ENCODE measurements around the gene TMEM256. TPM values are rescaled to one million over a fixed set of nuclear protein-coding genes. Genes with fewer than 3 reads are reported as not detected.
A peak's percentile ranks its signal among the peaks of the same experiment; 100 is the strongest.

The TMEM256 gene
- polyA plus RNA-seq, 2 of the 4 experiments (the other 2 are of a cell fraction) = 127 to 164 TPM

GRCh38 chr17:7419819-7420610 lies 16.1 kb upstream of the TMEM256 start, which contains the start of gene SPEM1:
Gene SPEM1, plus strand, starts transcription at chr17:7420324. Its CDS starts 61 bp downstream, at chr17:7420385.
- ChIA-PET CTCF (interaction anchor here (1.2 to 3.3 kb wide), 10 partner anchors 9 to 141 kb away, joined by 3 to 18 read pairs (median 6); partner anchors contain the start of genes SENP3 and TMEM95), POLR2A (interaction anchor here (0.6 to 1.4 kb wide), 3 partner anchors 10 to 64 kb away, joined by 3 read pairs; partner anchors contain the start of genes FGF11 and POLR2A)
- Histone ChIP-seq H3K4me2 (no peak within 1 kb of the TSS), H3K9me3 (no peaks in the 10 kb centered on the region), H3K4me1 (no peaks in the 10 kb centered on the region), H3K27ac (no peak within 1 kb of the TSS), H3K4me3 (no peak within 1 kb of the TSS)
- TF ChIP-seq JUN (IDR thresholded peaks at IDR 0.05) (no peak), HDAC2 (IDR thresholded peaks at IDR 0.05) (no peak), FOXS1 (CRISPR knock-in tag; IDR thresholded peaks at IDR 0.05) (no peak), SMC3 (IDR thresholded peaks at IDR 0.05) (no peak), MAZ (IDR thresholded peaks at IDR 0.05; ENCODE audit: borderline replicate concordance, low read depth, low read length) (no peak), FOSB (CRISPR knock-in tag; IDR thresholded peaks at IDR 0.05) (no peak), TFCP2L1 (CRISPR knock-in tag; IDR thresholded peaks at IDR 0.05) (no peak), HEYL (CRISPR knock-in tag; IDR thresholded peaks at IDR 0.05) (no peak), KDM1A (IDR thresholded peaks at IDR 0.05; ENCODE audit: low read depth) (no peak), EP300 (IDR thresholded peaks at IDR 0.05) (no peak), ATOH8 (CRISPR knock-in tag; IDR thresholded peaks at IDR 0.05; ENCODE audit: low read depth) (no peak), MAX (IDR thresholded peaks at IDR 0.05) (no peak), NPAS2 (CRISPR knock-in tag; IDR thresholded peaks at IDR 0.05; ENCODE audit: borderline replicate concordance) (no peak), CBX8 (IDR thresholded peaks at IDR 0.05) (no peak), NR3C1 (IDR thresholded peaks at IDR 0.05) (no peak), HES2 (IDR thresholded peaks at IDR 0.05) (no peak)
- 70% methylated on average over 15 of the region's 17 CpGs for WGBS (ENCODE audit: missing lambda C conversion rate)
- FAIRE-seq = no peak
- DNase-seq (ENCODE audit: low read depth in 1 of 2, low spot score in 1 of 2) = no peak
- 0 out of 6 replicates have a peak, but pooled peaks of 1 of the 2 experiments have one; percentile 9 for ATAC-seq

GRCh38 chr17:7418472-7419152 lies 14.7 kb upstream of the TMEM256 start:
- H3K4me1 ChIP-seq = 0 out of 3 replicates have a peak, but pooled peaks cover under 1% of the 10 kb centered on the region
- no peak overlapping the region for H3K4me2 ChIP-seq
- ATAC-seq (no peak), FAIRE-seq (no peak), DNase-seq (ENCODE audit: low read depth in 1 of 2, low spot score in 1 of 2) (no peak)
- ChIA-PET CTCF (interaction anchor here (1.2 to 3.3 kb wide), 4 partner anchors 13 to 63 kb away, joined by 3 to 18 read pairs (median 6); partner anchors contain the start of gene TMEM95), POLR2A (no interaction called here)
- no peak overlapping the region for H3K4me3 ChIP-seq
- H3K9me3 ChIP-seq = no peaks in the 10 kb centered on the region
- 76% methylated on average over 18 of the region's 18 CpGs for WGBS (ENCODE audit: missing lambda C conversion rate)
- no peak overlapping the region for H3K27ac ChIP-seq
- TF ChIP-seq SMC3 (IDR thresholded peaks at IDR 0.05) (no peak), TFCP2L1 (CRISPR knock-in tag; IDR thresholded peaks at IDR 0.05) (no peak), CBX2 (IDR thresholded peaks at IDR 0.05; ENCODE audit: borderline replicate concordance, low read depth) (no peak), MYC (IDR thresholded peaks at IDR 0.05; ENCODE audit: borderline replicate concordance, low read length) (no peak), HEYL (CRISPR knock-in tag; IDR thresholded peaks at IDR 0.05) (no peak), HOXB5 (CRISPR knock-in tag; IDR thresholded peaks at IDR 0.05) (no peak), CBX8 (IDR thresholded peaks at IDR 0.05) (no peak), CHD4 (IDR thresholded peaks at IDR 0.05; ENCODE audit: borderline replicate concordance) (no peak), PHF8 (IDR thresholded peaks at IDR 0.05; ENCODE audit: borderline replicate concordance, low read depth) (no peak), ATOH8 (CRISPR knock-in tag; IDR thresholded peaks at IDR 0.05; ENCODE audit: low read depth) (no peak), RARB (CRISPR knock-in tag; IDR thresholded peaks at IDR 0.05) (no peak), KDM1A (IDR thresholded peaks at IDR 0.05; ENCODE audit: low read depth) (no peak), JUN (IDR thresholded peaks at IDR 0.05) (no peak)
